HL-60 (cell line): Measurements from ENCODE around the gene SNU13.

Experiments
- CTCF ChIP-seq: IDR thresholded peaks from one replicate; pipeline ENCODE4 v1.5.1; 2011; ENCODE audit warnings: low read length, control low read depth, inconsistent platforms; ENCODE audit not compliant: insufficient read depth
- TF ChIP-seq, protein P1 (sequence below): IDR thresholded peaks from 2 replicates; pipeline ENCODE4 v1.6.1; 2012; ENCODE audit warnings: low read depth; ENCODE audit not compliant: insufficient replicate concordance

DNA sequence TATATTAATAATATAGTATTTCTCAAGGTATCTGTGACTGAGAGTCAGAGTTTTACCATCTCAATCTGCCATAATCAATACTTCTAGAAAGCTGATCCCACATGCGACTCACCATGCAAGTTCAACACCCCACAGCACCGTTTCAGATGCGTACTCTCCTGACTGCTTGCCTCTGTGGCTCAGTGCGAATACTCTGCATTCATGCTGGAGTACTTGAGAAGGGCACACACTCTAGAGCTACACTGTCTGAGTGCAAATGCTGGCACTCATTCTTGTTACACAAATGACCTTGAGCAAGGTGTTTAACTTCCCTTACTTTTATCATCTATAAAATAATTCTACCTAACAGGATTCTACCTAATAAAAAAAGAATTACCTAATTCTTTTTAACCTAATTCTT lies 12.5 kb downstream of the SNU13 start:
- no peak for TF ChIP-seq CTCF
- TF ChIP-seq, protein P1, sequence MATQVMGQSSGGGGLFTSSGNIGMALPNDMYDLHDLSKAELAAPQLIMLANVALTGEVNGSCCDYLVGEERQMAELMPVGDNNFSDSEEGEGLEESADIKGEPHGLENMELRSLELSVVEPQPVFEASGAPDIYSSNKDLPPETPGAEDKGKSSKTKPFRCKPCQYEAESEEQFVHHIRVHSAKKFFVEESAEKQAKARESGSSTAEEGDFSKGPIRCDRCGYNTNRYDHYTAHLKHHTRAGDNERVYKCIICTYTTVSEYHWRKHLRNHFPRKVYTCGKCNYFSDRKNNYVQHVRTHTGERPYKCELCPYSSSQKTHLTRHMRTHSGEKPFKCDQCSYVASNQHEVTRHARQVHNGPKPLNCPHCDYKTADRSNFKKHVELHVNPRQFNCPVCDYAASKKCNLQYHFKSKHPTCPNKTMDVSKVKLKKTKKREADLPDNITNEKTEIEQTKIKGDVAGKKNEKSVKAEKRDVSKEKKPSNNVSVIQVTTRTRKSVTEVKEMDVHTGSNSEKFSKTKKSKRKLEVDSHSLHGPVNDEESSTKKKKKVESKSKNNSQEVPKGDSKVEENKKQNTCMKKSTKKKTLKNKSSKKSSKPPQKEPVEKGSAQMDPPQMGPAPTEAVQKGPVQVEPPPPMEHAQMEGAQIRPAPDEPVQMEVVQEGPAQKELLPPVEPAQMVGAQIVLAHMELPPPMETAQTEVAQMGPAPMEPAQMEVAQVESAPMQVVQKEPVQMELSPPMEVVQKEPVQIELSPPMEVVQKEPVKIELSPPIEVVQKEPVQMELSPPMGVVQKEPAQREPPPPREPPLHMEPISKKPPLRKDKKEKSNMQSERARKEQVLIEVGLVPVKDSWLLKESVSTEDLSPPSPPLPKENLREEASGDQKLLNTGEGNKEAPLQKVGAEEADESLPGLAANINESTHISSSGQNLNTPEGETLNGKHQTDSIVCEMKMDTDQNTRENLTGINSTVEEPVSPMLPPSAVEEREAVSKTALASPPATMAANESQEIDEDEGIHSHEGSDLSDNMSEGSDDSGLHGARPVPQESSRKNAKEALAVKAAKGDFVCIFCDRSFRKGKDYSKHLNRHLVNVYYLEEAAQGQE: no peak
